ENCODE results near the gene MBD5.

MBD5 gene

DNA sequence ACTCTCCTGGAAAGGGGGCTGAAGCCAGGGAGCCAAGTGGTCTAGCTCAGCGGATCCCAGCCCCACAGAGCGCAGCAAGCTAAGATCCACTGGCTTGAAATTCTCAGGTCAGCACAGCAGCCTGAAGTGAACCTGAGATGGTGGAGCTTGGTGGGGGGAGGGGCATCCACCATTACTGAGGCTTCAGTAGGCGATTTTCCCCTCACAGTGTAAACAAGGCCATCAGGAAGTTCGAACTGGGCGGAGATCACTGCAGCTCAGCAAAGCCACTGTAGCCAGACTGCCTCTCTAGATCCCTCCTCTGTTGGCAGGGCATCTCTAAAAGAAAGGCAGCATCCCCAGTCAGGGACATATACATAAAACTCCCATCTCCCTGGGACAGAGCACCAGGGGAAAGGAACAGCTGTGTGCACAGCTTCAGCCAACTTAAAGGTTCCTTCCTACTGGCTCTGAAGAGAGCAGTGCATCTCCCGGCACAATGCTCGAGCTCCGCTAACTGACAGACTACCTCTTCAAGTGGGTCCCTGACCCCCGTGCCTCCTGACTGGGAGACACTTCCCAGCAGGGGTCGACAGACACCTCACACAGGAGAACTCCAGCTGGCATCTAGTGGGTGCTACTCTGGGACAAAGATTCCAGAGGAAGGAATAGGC is 341.4 kb downstream of the MBD5 start:
- TF ChIP-seq, protein P1, sequence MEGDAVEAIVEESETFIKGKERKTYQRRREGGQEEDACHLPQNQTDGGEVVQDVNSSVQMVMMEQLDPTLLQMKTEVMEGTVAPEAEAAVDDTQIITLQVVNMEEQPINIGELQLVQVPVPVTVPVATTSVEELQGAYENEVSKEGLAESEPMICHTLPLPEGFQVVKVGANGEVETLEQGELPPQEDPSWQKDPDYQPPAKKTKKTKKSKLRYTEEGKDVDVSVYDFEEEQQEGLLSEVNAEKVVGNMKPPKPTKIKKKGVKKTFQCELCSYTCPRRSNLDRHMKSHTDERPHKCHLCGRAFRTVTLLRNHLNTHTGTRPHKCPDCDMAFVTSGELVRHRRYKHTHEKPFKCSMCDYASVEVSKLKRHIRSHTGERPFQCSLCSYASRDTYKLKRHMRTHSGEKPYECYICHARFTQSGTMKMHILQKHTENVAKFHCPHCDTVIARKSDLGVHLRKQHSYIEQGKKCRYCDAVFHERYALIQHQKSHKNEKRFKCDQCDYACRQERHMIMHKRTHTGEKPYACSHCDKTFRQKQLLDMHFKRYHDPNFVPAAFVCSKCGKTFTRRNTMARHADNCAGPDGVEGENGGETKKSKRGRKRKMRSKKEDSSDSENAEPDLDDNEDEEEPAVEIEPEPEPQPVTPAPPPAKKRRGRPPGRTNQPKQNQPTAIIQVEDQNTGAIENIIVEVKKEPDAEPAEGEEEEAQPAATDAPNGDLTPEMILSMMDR (IDR thresholded peaks at IDR 0.05; ENCODE audit: low read depth, low read length, missing control alignments), result no peak
- DNase-seq (ENCODE audit: extremely low read depth, low read depth), result no peak
- H3K4me3 ChIP-seq (replicated peaks; ENCODE audit: low read depth, low read length), result no peak overlapping the region

DNA sequence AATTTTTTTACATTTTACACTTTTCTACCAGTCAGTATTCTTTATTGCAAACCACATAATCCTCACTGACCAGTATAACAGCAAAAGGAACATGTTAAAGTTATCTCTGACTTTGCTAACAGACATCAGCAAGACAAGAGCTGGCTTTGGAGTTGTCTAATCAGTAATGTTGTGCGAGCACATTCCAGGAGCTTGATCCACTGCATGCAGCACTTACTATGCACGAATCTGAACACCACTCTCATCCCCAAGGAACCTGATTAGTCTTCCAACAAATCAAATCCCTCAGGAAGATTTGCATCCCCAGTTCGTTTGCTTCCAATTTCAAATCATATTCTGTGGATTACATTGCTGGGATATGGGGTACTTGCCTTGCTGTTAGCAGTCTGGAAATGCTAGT is 354.3 kb downstream of the MBD5 start:
- H3K4me3 ChIP-seq (replicated peaks; ENCODE audit: low read depth, low read length), result no peak overlapping the region
- no peak for DNase-seq (ENCODE audit: extremely low read depth, low read depth)
- TF ChIP-seq, protein P1 (IDR thresholded peaks at IDR 0.05; ENCODE audit: low read depth, low read length, missing control alignments), result no peak

DNA sequence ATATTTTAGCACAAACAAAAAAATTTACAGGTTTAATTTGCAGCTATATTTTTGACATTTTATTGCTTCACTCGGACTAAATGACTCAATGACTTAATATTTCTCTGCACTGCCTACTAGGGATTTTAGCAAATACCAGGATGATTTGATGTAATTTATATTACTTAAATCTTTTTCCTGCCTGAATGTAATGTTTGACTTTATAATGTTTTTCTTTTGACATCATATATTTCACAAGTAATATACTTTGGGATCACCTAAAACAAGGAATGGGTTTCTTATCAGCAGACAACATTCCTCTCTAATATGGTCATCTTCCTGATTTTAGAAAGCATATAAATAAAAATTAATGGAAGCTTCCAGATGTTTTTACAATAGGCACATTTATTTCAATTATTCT is 370.4 kb downstream of the MBD5 start:
- TF ChIP-seq, protein P1 (IDR thresholded peaks at IDR 0.05; ENCODE audit: low read depth, low read length, missing control alignments), result no peak
- no peak overlapping the region for H3K4me3 ChIP-seq (replicated peaks; ENCODE audit: low read depth, low read length)
- no peak for DNase-seq (ENCODE audit: extremely low read depth, low read depth)

DNA sequence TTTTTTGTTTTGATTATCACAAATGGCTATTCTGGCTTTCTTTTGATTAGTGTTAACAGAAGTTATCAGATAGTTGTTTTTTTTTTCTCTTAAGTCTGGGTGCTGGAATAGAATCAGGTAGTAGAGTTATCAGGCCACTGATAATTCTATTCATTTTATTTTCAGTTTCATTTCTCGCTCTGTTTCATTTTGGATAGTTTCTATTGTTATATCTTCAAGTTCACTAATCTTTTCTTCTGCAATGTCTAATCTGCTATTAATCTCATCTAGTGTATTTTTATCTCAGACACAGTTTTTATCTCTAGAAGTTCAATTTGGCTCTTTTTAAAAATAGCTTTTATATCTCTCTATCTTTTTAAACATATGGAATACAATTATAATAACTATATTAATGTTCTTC is 381.9 kb downstream of the MBD5 start:
- TF ChIP-seq, protein P1 (IDR thresholded peaks at IDR 0.05; ENCODE audit: low read depth, low read length, missing control alignments), result no peak
- no peak for DNase-seq (ENCODE audit: extremely low read depth, low read depth)
- no peak overlapping the region for H3K4me3 ChIP-seq (replicated peaks; ENCODE audit: low read depth, low read length)

DNA sequence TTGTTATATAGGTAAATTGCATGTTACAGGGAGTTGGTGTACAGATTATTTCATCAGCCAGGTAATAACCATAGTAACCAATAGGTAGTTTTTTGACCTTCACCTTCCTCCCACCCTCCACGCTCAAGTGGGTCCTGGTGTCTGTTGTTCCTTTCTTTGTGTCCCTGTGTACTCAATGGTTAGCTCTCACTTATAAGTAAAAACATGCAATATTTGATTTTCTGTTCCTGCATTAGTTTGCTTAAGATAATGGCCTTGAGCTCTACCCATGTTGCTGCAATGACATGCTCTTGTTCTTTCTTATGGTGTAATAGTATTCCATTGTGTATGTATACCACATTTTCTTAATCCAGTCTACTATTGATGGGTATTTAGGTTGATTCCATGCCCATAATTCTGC is 390.0 kb downstream of the MBD5 start:
- no peak overlapping the region for H3K4me3 ChIP-seq (replicated peaks; ENCODE audit: low read depth, low read length)
- TF ChIP-seq, protein P1 (IDR thresholded peaks at IDR 0.05; ENCODE audit: low read depth, low read length, missing control alignments), result no peak
- no peak for DNase-seq (ENCODE audit: extremely low read depth, low read depth)

DNA sequence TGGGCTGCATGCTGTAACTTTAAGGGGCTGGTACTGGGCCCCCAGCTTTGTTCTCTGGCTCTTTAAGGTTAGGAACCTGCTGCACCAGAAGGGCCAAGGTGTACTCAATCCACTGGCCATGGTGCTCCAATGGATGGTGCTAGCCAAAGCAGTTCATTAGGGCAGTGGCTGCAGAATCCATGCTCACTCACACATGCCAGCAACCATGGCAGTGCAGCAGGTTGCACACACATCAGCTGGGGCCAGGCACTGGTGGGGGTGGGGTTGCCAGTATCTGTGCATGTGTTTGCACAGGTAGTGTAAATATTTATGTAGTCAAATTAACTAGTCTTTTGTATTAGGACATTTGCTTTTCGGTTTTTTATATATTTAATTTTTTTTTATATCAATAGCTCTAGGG is 395.4 kb downstream of the MBD5 start:
- DNase-seq (ENCODE audit: extremely low read depth, low read depth), result no peak
- no peak overlapping the region for H3K4me3 ChIP-seq (replicated peaks; ENCODE audit: low read depth, low read length)
- TF ChIP-seq, protein P1 (IDR thresholded peaks at IDR 0.05; ENCODE audit: low read depth, low read length, missing control alignments), result no peak

DNA sequence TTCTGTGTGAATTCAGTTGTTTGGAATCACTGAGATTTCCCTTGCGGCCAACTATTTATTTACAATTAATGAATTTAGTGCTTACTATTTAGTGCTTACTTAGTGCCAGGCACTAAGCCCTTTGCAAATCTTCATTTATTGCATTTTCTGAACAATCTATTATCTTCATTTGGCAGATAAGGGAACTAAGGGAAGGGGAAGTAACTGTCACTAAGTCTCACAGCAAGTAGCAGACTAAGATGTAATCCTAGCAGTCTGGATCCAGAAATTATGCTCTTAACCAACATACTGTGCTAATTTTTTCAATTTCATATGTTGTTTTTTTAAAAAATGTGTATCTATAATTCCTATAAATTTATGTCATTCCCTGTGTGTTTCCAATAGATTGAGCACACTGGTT is 409.2 kb downstream of the MBD5 start:
- DNase-seq (ENCODE audit: extremely low read depth, low read depth), result no peak
- H3K4me3 ChIP-seq (replicated peaks; ENCODE audit: low read depth, low read length), result no peak overlapping the region
- TF ChIP-seq, protein P1 (IDR thresholded peaks at IDR 0.05; ENCODE audit: low read depth, low read length, missing control alignments), result no peak

Measured in HFF-Myc (cell line).